Measurements from ENCODE around the gene BGN. TPM values are rescaled to one million over a fixed set of nuclear protein-coding genes. Genes with fewer than 3 reads are reported as not detected.

BGN gene
- total and polyA plus RNA-seq, 2 donors (not counting 1 experiment from before 2014, with no cell fraction given): not detected

- CTCF ChIA-PET: interaction anchor here (1.4 kb wide), 1 partner anchor 9 kb away, joined by 4 read pairs; no protein-coding TSS in a partner anchor
- Mint-ChIP-seq H3K27me3 (peaks cover 10% of the 10 kb centered on the region), H3K4me1 (peaks cover 3% of the 10 kb centered on the region), H3K27ac (no peak overlapping the region), H3K4me3 (no peak overlapping the region), H3K9me3 (ENCODE audit: insufficient read depth) (no peaks in the 10 kb centered on the region)
- no peaks in the 10 kb centered on the region for H3K4me1 ChIP-seq (ENCODE audit: control insufficient read depth in 2 of 2, insufficient read depth in 2 of 2, low read length in 2 of 2)
- peaks cover 0 to 14% (median 0%) of the 10 kb centered on the region in 4 experiments for H3K27me3 ChIP-seq (replicated peaks in 1 of 4; ENCODE audit: control extremely low read depth in 1 of 4, control insufficient read depth in 3 of 4, insufficient read depth in 4 of 4, low read length in 3 of 4)
- no peak for ATAC-seq (ENCODE audit: low read depth)
- H3K9me3 ChIP-seq (ENCODE audit: control extremely low read depth in 1 of 3, control insufficient read depth in 2 of 3, insufficient read depth in 1 of 3, low read length in 2 of 3): no peaks in the 10 kb centered on the region
- POLR2A ChIA-PET: no interaction called here
- H4K20me1 ChIP-seq (ENCODE audit: control insufficient read depth, insufficient read depth, low read length, poor library complexity, severe bottlenecking): no peaks in the 10 kb centered on the region
- no peak overlapping the region for H3K4me3 ChIP-seq (ENCODE audit: control extremely low read depth in 1 of 5, extremely low read depth in 1 of 5, insufficient read depth in 1 of 5, low read depth in 2 of 5, low read length in 4 of 5)
- TF ChIP-seq EZH2 (IDR thresholded peaks at IDR 0.05; ENCODE audit: borderline replicate concordance, insufficient read depth, low read depth, low read length, poor library complexity, severe bottlenecking) (no peak), CTCF (IDR thresholded peaks at IDR 0.05) (no peak)
- H3K36me3 ChIP-seq (replicated peaks in 1 of 2; ENCODE audit: control extremely low read depth in 1 of 2, control insufficient read depth in 1 of 2, extremely low read depth in 1 of 2, insufficient read depth in 2 of 2, low read length in 1 of 2): no peaks in the 10 kb centered on the region
- H3K27ac ChIP-seq (ENCODE audit: low read length in 2 of 2): no peak overlapping the region
- no peak overlapping the region for H2AFZ ChIP-seq (ENCODE audit: insufficient read depth, low read depth, low read length, poor library complexity, severe bottlenecking)
- H3K79me2 ChIP-seq (ENCODE audit: control insufficient read depth, insufficient read depth, low read length): no peaks in the 10 kb centered on the region
- no peak overlapping the region for H3K9ac ChIP-seq (ENCODE audit: low read length)
- intact Hi-C loops (cut with micrococcal nuclease): no loop called here
- DNase-seq: no peak
- no peak overlapping the region for H3K4me2 ChIP-seq (replicated peaks; ENCODE audit: low read depth, low read length, poor library complexity, severe bottlenecking)
- WGBS (ENCODE audit: insufficient coverage): 22% methylated on average over 9 of the region's 9 CpGs
Measured at GRCh38 chrX:153516073-153516472, 21.3 kb downstream of the BGN start.

- no peak within 1 kb of the TSS for H2AFZ ChIP-seq (ENCODE audit: insufficient read depth, low read depth, low read length, poor library complexity, severe bottlenecking)
- H3K4me3 ChIP-seq (ENCODE audit: control extremely low read depth in 1 of 5, extremely low read depth in 1 of 5, insufficient read depth in 1 of 5, low read depth in 2 of 5, low read length in 4 of 5): no peak within 1 kb of the TSS
- no peaks in the 10 kb centered on the region for H4K20me1 ChIP-seq (ENCODE audit: control insufficient read depth, insufficient read depth, low read length, poor library complexity, severe bottlenecking)
- no peaks in the 10 kb centered on the region for H3K36me3 ChIP-seq (replicated peaks in 1 of 2; ENCODE audit: control extremely low read depth in 1 of 2, control insufficient read depth in 1 of 2, extremely low read depth in 1 of 2, insufficient read depth in 2 of 2, low read length in 1 of 2)
- DNase-seq (no peak), ATAC-seq (ENCODE audit: low read depth) (no peak)
- no peaks in the 10 kb centered on the region for H3K9me3 Mint-ChIP-seq (ENCODE audit: insufficient read depth)
- no peak within 1 kb of the TSS for H3K27ac ChIP-seq (ENCODE audit: low read length in 2 of 2)
- H3K27ac Mint-ChIP-seq: no peak within 1 kb of the TSS
- H3K4me3 Mint-ChIP-seq: no peak within 1 kb of the TSS
- CTCF ChIA-PET: no interaction called here
- H3K4me1 Mint-ChIP-seq: peaks cover 3% of the 10 kb centered on the region
- H3K4me1 ChIP-seq (ENCODE audit: control insufficient read depth in 2 of 2, insufficient read depth in 2 of 2, low read length in 2 of 2): no peaks in the 10 kb centered on the region
- no peaks in the 10 kb centered on the region for H3K9me3 ChIP-seq (ENCODE audit: control extremely low read depth in 1 of 3, control insufficient read depth in 2 of 3, insufficient read depth in 1 of 3, low read length in 2 of 3)
- H3K27me3 Mint-ChIP-seq: peaks cover 16% of the 10 kb centered on the region
- H3K9ac ChIP-seq (ENCODE audit: low read length): no peak within 1 kb of the TSS
- POLR2A ChIA-PET: no interaction called here
- TF ChIP-seq CTCF (IDR thresholded peaks at IDR 0.05): no peak
- TF ChIP-seq EZH2 (IDR thresholded peaks at IDR 0.05; ENCODE audit: borderline replicate concordance, insufficient read depth, low read depth, low read length, poor library complexity, severe bottlenecking): no peak
- intact Hi-C loops (cut with micrococcal nuclease): no loop called here
- H3K27me3 ChIP-seq (replicated peaks in 1 of 4; ENCODE audit: control extremely low read depth in 1 of 4, control insufficient read depth in 3 of 4, insufficient read depth in 4 of 4, low read length in 3 of 4): peaks cover 0 to 16% (median 0%) of the 10 kb centered on the region in 4 experiments
- WGBS (ENCODE audit: insufficient coverage): 5% methylated on average over 43 of the region's 50 CpGs
- no peaks in the 10 kb centered on the region for H3K79me2 ChIP-seq (ENCODE audit: control insufficient read depth, insufficient read depth, low read length)
- no peak within 1 kb of the TSS for H3K4me2 ChIP-seq (replicated peaks; ENCODE audit: low read depth, low read length, poor library complexity, severe bottlenecking)
Measured at GRCh38 chrX:153517423-153517822, 22.6 kb downstream of the BGN start, which contains the start of gene ATP2B3. Gene ATP2B3 (plus strand): TSS chrX:153517642. CDS start chrX:153536248, 18,606 bp downstream.
